LHCN-M2 (cell line): ENCODE measurements around the gene ITPRIPL1. TPM values are rescaled to one million over a fixed set of nuclear protein-coding genes. Genes with fewer than 3 reads are reported as not detected.

Experiments
- DNase-seq: peaks from one replicate; pipeline ENCODE4 v3.0.0-alpha.2; 2012; ENCODE audit warnings: low read depth
- total RNA-seq: library from RNA; depleted of rRNA; stranded (reverse); fragments of >200 nt; gene quantifications from 2 replicates; pipeline ENCODE4 v1.2.3, GENCODE V29; 2014; rRNA removed

ITPRIPL1 gene
- total RNA-seq, 1 experiment from 2014 or later: 0.34 TPM

- DNase-seq: no peak
Measured at GRCh38 chr2:96353606-96354101, 28.5 kb downstream of the ITPRIPL1 start.

- peak; percentile 17 for DNase-seq
Measured at GRCh38 chr2:96354492-96354891, 29.4 kb downstream of the ITPRIPL1 start.

- DNase-seq: no peak
Measured at GRCh38 chr2:96356889-96357288, 31.8 kb downstream of the ITPRIPL1 start.

DNA sequence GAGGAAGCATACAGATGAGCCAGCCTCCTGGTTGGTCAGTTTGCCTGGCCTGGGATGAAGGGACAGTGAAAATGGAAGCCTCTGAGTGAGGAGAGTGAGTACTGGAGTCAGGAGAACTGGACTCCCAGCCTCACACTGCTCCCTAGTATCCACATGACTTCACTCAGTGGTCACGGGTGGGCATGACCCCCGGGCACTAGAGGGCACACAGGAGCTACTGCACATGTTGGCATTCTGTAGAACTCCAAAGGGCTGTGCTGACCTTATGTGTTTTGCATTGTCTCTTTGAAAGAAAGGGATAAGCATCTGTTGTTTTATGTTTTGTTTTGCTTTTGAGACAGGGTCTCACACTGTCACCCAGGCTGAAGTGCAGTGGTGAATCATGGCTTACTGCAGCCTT, 34.2 kb downstream of the ITPRIPL1 start:
- DNase-seq: no peak

GRCh38 chr2:96359866-96360265, 34.7 kb downstream of the ITPRIPL1 start:
- DNase-seq: no peak

DNA sequence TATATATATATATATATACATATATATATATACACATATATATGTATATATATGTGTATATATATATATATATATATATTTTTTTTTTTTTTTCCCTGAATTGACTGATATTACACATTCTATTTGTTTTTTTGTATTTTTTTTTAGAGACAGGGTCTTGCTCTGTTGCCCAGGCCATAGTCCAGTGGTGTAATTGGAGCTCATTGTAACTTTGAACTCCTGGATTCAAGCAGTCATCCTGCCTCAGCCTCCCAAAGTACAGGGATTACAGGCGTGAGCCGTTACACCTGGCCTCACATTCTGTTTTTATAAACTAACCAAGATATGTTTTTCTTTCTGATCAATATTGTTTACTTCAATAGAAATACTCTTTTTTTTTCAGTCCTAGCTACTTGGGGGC, 36.6 kb downstream of the ITPRIPL1 start:
- DNase-seq: no peak

DNA sequence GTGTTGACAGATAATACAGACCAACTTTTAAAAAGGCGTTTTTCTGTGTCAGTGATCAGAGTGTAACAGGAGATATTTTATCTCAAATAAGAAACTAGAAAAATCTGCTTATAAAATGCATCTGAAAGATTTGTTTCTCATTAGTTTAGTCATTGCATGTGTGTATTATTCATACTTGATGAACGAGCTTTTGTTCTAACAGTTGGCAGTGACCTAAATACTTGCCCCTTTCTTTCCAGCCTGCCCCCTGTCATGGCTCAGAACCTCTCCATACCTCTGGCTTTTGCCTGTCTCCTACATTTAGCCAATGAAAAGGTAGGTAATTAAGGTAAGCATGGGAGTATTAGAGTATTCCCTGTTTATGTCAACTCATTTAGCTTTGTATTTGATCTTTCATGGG, 44.1 kb downstream of the ITPRIPL1 start:
- DNase-seq: no peak

DNA sequence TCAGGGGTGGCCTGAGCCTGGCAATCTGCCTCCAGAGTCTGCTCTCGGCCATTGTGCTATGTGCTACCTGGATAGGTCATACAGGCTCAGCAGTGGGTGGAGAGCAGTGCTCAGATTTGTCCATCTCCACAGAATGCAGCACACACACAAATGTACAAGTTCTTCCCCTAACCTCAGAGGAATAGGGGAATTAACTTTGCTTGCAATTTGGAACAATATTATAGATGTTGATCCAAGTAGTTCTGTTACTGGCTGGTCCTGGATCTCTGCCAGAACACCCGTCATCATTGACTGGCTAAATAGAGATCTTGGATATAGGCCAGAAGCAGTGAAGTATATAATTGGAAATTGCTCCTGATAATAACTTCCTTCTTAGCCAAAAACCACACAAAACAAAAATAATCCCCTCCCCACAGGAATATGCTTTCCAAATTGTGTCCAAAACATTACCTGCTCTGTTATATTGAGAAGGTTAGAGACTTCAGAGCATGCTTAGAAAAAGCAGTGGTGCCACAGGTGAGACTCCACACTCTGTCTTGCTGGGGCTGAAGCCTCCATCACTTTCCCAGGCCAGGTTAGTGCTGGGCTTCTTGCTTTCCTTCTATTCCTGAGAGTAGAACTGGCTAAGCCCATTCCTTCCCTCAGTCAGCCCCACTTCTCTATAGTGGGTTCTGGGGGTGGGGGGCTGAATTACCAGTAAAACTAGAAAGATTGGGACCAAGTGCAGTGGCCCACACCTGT, 49.3 kb downstream of the ITPRIPL1 start:
- peak; percentile 15 for DNase-seq

Other genes starting within 250 kb of the ITPRIPL1 start
- not detected in 2 replicates for gene ADRA2B, start 208.7 kb upstream of the ITPRIPL1 start, total RNA-seq
- not detected in 2 replicates for gene ASTL, start 186.8 kb upstream of the ITPRIPL1 start, total RNA-seq
- gene DUSP2, start 179.9 kb upstream of the ITPRIPL1 start, total RNA-seq: 0.23 and 0.71 TPM in 2 replicates
- 168 and 171 TPM in 2 replicates for gene STARD7, start 116.5 kb upstream of the ITPRIPL1 start, total RNA-seq
- gene TMEM127, start 59.3 kb upstream of the ITPRIPL1 start, total RNA-seq: 28.7 and 34.6 TPM in 2 replicates
- gene CIAO1, start 59.1 kb upstream of the ITPRIPL1 start, total RNA-seq: 110 and 112 TPM in 2 replicates
- 35.3 and 44.3 TPM in 2 replicates for gene SNRNP200, start 19.8 kb upstream of the ITPRIPL1 start, total RNA-seq
- gene NCAPH, start 10.4 kb downstream of the ITPRIPL1 start, total RNA-seq: 38.7 and 42.4 TPM in 2 replicates
- not detected in 2 replicates for gene NEURL3, start 180.0 kb downstream of the ITPRIPL1 start, total RNA-seq
- 11.7 and 11.9 TPM in 2 replicates for gene ARID5A, start 211.4 kb downstream of the ITPRIPL1 start, total RNA-seq